K562 (cell line): ENCODE data around the gene DNAJB11. TPM values are rescaled to one million over a fixed set of nuclear protein-coding genes. Genes with fewer than 3 reads are reported as not detected.

Experiments used
- ARID2 ChIP-seq: fragments of 450-650 bp; IDR thresholded peaks from 2 replicates; pipeline ENCODE4 v1.6.1; 2017; ENCODE audit warnings: antibody characterized with exemption, mild to moderate bottlenecking
- EHMT2 ChIP-seq: fragments of 450-650 bp; IDR thresholded peaks from 2 replicates; pipeline ENCODE4 v1.6.1; 2018; ENCODE audit warnings: antibody characterized with exemption
- ELK1 ChIP-seq: sonication (generic); formaldehyde crosslinking; IDR thresholded peaks from 2 replicates; pipeline ENCODE4 v1.8.1; 2022; ENCODE audit warnings: missing genetic modification reagents
- FOXA3 ChIP-seq, 2 experiments: fragments of 450-650 bp in 1 of 2; sonication (generic) in 1 of 2; formaldehyde crosslinking; IDR thresholded peaks in 1 of 2; conservative IDR thresholded peaks in 1 of 2; 2 replicates each; pipeline versions ENCODE4 v1.4.0 to v1.8.0; 2020 to 2022; ENCODE audit warnings: mild to moderate bottlenecking in 2 of 2, missing genetic modification reagents in 1 of 2
- HDAC1 ChIP-seq, 2 experiments: fragments of 450-650 bp; IDR thresholded peaks; 2 replicates each; pipeline ENCODE4 v1.6.1; 2016 to 2017; ENCODE audit warnings: inconsistent platforms in 1 of 2, mild to moderate bottlenecking in 1 of 2, moderate library complexity in 1 of 2
- KDM1A ChIP-seq, 2 experiments: fragments of 450-650 bp; IDR thresholded peaks; 2 replicates each; pipeline ENCODE4 v1.6.1; 2016; ENCODE audit warnings: mild to moderate bottlenecking in 2 of 2
- PPARD ChIP-seq: fragments of 250-450 bp; sonication (Bioruptor Pico); IDR thresholded peaks from 2 replicates; pipeline ENCODE4 v1.8.0; 2022; ENCODE audit warnings: inconsistent platforms, mild to moderate bottlenecking, moderate library complexity
- PTTG1 ChIP-seq: fragments of 450-650 bp; IDR thresholded peaks from 2 replicates; pipeline ENCODE4 v1.6.1; 2016; ENCODE audit warnings: low read depth, mild to moderate bottlenecking, missing genetic modification characterization, missing compliant biosample characterization
- PURB ChIP-seq: sonication (generic); formaldehyde crosslinking; IDR thresholded peaks from 2 replicates; pipeline ENCODE4 v1.9.0; 2021; ENCODE audit warnings: low read depth, mild to moderate bottlenecking, missing genetic modification reagents
- SETDB1 ChIP-seq: IDR thresholded peaks from one replicate; pipeline ENCODE4 v1.6.1; 2012; ENCODE audit warnings: low read length, control low read depth, inconsistent platforms
- SIN3A ChIP-seq, 2 experiments: fragments of 150-350 bp in 1 of 2; IDR thresholded peaks; 2 replicates each; pipeline ENCODE4 v1.6.1; 2011 to 2016; ENCODE audit warnings: borderline replicate concordance in 2 of 2, low read depth in 2 of 2, low read length in 2 of 2, mild to moderate bottlenecking in 2 of 2, moderate library complexity in 2 of 2; ENCODE audit not compliant: control insufficient read depth in 1 of 2
- SREBF1 ChIP-seq: fragments of 150-350 bp; IDR thresholded peaks from 2 replicates; pipeline ENCODE4 v1.6.1; 2014; ENCODE audit warnings: antibody characterized with exemption, low read depth, low read length, borderline replicate concordance
- STAG1 ChIP-seq: sonication (generic); formaldehyde crosslinking; IDR thresholded peaks from 2 replicates; pipeline ENCODE4 v1.5.0; 2020; ENCODE audit warnings: missing genetic modification reagents, borderline replicate concordance
- THAP7 ChIP-seq: fragments of 250-450 bp; sonication (Bioruptor Pico); IDR thresholded peaks from 2 replicates; pipeline ENCODE4 v1.5.0; 2021
- U2AF1 ChIP-seq: fragments of 200-400 bp; formaldehyde crosslinking; optimal IDR thresholded peaks from 2 replicates; pipeline ENCODE3; 2017; ENCODE audit warnings: mild to moderate bottlenecking, low read depth, low read length, moderate library complexity
- ZBTB1 ChIP-seq: sonication (generic); formaldehyde crosslinking; IDR thresholded peaks from 2 replicates; pipeline ENCODE4 v1.8.1; 2023; ENCODE audit warnings: missing genetic modification reagents, low read depth, mild to moderate bottlenecking, borderline replicate concordance
- ZNF184 ChIP-seq: sonication (generic); formaldehyde crosslinking; IDR thresholded peaks from 2 replicates; pipeline ENCODE4 v1.5.0; 2020; ENCODE audit warnings: missing genetic modification reagents
- ZNF212 ChIP-seq: fragments of 450-650 bp; formaldehyde crosslinking; IDR thresholded peaks from 2 replicates; pipeline ENCODE4 v1.4.0; 2020; ENCODE audit warnings: mild to moderate bottlenecking
- ZNF232 ChIP-seq: sonication (generic); formaldehyde crosslinking; IDR thresholded peaks from 2 replicates; pipeline ENCODE4 v1.8.0; 2022; ENCODE audit warnings: mild to moderate bottlenecking, missing genetic modification reagents
- ZNF324 ChIP-seq: fragments of 250-450 bp; sonication (Bioruptor Pico); IDR thresholded peaks from 2 replicates; pipeline ENCODE4 v1.4.0; 2020; ENCODE audit warnings: mild to moderate bottlenecking
- ZNF695 ChIP-seq: fragments of 450-650 bp; formaldehyde crosslinking; IDR thresholded peaks from 2 replicates; pipeline ENCODE4 v1.4.0; 2020; ENCODE audit warnings: mild to moderate bottlenecking, moderate library complexity
- ZNF77 ChIP-seq: fragments of 250-450 bp; sonication (Bioruptor Pico); IDR thresholded peaks from 2 replicates; pipeline ENCODE4 v1.5.0; 2020
- polyA plus RNA-seq, 8 experiments: library from polyadenylated mRNA; depleted of rRNA in 4 of 8; stranded (reverse) in 5 of 8; unstranded in 3 of 8; fragments of >200 nt; fragmentation: Nextera tagmentation in 2 of 8; fragmentation: Illumina TruSeq in 1 of 8; extraction: Ambion mirVana in 2 of 8; extraction: Trizol in 1 of 8; gene quantifications; 2 replicates each; pipeline versions ENCODE4 v1.2.1 to v1.2.3, GENCODE V29; 2011 to 2014; ENCODE audit warnings: inconsistent platforms in 1 of 8, missing spikeins in 1 of 8
- total RNA-seq, 7 experiments: library from RNA; depleted of rRNA in 6 of 7; stranded (reverse); fragments of >200 nt in 6 of 7; fragmentation: Illumina TruSeq in 2 of 7; extraction: Trizol in 2 of 7; gene quantifications; 2 replicates each; pipeline versions ENCODE4 v1.2.1 to v1.2.3, GENCODE V29; 2011 to 2021; ENCODE audit warnings: low replicate concordance in 1 of 7
- TF ChIP-seq, protein P1 (sequence below), 2 experiments: fragments of 450-650 bp in 1 of 2; sonication (generic) in 1 of 2; formaldehyde crosslinking in 1 of 2; IDR thresholded peaks in 1 of 2; conservative IDR thresholded peaks in 1 of 2; 2 replicates each; pipeline versions ENCODE4 v1.6.1 to v1.8.1; 2016 to 2023; ENCODE audit warnings: mild to moderate bottlenecking in 2 of 2, moderate library complexity in 2 of 2, inconsistent platforms in 1 of 2, missing genetic modification reagents in 1 of 2
- TF ChIP-seq, protein P2 (sequence below): fragments of 450-650 bp; formaldehyde crosslinking; IDR thresholded peaks from 2 replicates; pipeline ENCODE4 v1.4.0; 2020; ENCODE audit warnings: mild to moderate bottlenecking

DNAJB11 gene
- total and polyA plus RNA-seq, 9 of the 15 experiments (the other 6 are each of a cell fraction or from before 2014, with no cell fraction given), result 14.8 to 74.7 (median 63.8) TPM

GRCh38 chr3:186570096-186570940 is at the start of gene DNAJB11 (continued):
- TF ChIP-seq EHMT2 (no peak), ZNF212 (CRISPR knock-in tag) (no peak), ZBTB1 (CRISPR knock-in tag) (no peak), SETDB1 (no peak), FOXA3 (CRISPR knock-in tag; conservative IDR thresholded peaks at IDR 0.05 in 1 of 2, IDR thresholded peaks at IDR 0.05 in 1 of 2) (peak in 1 of 2 experiments; percentile 67; a peak in 1 of 4 replicates), PURB (CRISPR knock-in tag) (no peak), STAG1 (CRISPR knock-in tag) (no peak), ZNF184 (CRISPR knock-in tag) (no peak), PTTG1 (tag) (no peak), HDAC1 (IDR thresholded peaks at IDR 0.05) (peak in 1 of 2 experiments; percentile 86; a peak in 2 of 4 replicates), U2AF1 (no peak), THAP7 (CRISPR knock-in tag) (no peak), ZNF232 (no peak), SREBF1 (no peak), ZNF324 (CRISPR knock-in tag) (no peak), KDM1A (IDR thresholded peaks at IDR 0.05) (no peak), PPARD (CRISPR knock-in tag) (no peak), ARID2 (no peak), ZNF695 (no peak), SIN3A (IDR thresholded peaks at IDR 0.05; ENCODE audit: borderline replicate concordance in 2 of 2, control insufficient read depth in 1 of 2, low read depth in 2 of 2, low read length in 2 of 2) (peak in 1 of 2 experiments; percentile 82; a peak in 2 of 4 replicates), ZNF77 (no peak), ELK1 (no peak)
- TF ChIP-seq, protein P1, sequence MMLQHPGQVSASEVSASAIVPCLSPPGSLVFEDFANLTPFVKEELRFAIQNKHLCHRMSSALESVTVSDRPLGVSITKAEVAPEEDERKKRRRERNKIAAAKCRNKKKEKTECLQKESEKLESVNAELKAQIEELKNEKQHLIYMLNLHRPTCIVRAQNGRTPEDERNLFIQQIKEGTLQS (IDR thresholded peaks at IDR 0.05), result peak; percentile 82
- TF ChIP-seq, protein P1 (CRISPR knock-in tag; conservative IDR thresholded peaks at IDR 0.05), result 0 out of 2 replicates have a peak, but pooled peaks have one; percentile 11
- TF ChIP-seq, protein P2, sequence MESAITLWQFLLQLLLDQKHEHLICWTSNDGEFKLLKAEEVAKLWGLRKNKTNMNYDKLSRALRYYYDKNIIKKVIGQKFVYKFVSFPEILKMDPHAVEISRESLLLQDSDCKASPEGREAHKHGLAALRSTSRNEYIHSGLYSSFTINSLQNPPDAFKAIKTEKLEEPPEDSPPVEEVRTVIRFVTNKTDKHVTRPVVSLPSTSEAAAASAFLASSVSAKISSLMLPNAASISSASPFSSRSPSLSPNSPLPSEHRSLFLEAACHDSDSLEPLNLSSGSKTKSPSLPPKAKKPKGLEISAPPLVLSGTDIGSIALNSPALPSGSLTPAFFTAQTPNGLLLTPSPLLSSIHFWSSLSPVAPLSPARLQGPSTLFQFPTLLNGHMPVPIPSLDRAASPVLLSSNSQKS (CRISPR knock-in tag), result no peak
